GM20000 (cell line): ENCODE data around the gene CRACDL.

Experiments
- DNase-seq: peaks from one replicate; pipeline ENCODE4 v3.0.0; 2012; ENCODE audit warnings: low spot score
- TF ChIP-seq, protein P1 (sequence below): IDR thresholded peaks from 2 replicates; pipeline ENCODE4 v1.5.1; 2012; ENCODE audit warnings: mild to moderate bottlenecking, control low read depth; ENCODE audit errors: extremely low read depth, missing control alignments

CRACDL gene

DNA sequence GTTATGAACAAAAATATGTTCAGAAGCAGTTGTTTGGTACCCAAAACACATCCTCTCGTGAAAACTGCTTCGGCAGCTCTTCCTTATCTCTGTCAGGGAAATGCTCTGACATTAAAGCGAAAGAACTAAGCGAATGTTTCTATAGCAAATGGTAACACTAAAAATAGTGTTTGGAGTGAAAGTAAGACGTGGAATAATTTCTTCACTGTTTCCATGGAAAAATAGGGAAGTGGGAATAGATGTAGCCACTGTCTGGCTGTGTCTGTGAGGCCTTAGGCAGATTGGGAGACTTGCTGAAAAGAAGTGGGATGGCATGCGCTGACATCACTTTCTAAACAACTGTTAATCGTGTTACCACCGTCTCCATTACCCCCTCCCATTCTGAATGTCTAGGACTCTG is 11.5 kb upstream of the CRACDL start:
- TF ChIP-seq, protein P1, sequence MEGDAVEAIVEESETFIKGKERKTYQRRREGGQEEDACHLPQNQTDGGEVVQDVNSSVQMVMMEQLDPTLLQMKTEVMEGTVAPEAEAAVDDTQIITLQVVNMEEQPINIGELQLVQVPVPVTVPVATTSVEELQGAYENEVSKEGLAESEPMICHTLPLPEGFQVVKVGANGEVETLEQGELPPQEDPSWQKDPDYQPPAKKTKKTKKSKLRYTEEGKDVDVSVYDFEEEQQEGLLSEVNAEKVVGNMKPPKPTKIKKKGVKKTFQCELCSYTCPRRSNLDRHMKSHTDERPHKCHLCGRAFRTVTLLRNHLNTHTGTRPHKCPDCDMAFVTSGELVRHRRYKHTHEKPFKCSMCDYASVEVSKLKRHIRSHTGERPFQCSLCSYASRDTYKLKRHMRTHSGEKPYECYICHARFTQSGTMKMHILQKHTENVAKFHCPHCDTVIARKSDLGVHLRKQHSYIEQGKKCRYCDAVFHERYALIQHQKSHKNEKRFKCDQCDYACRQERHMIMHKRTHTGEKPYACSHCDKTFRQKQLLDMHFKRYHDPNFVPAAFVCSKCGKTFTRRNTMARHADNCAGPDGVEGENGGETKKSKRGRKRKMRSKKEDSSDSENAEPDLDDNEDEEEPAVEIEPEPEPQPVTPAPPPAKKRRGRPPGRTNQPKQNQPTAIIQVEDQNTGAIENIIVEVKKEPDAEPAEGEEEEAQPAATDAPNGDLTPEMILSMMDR = no peak
- DNase-seq = no peak

DNA sequence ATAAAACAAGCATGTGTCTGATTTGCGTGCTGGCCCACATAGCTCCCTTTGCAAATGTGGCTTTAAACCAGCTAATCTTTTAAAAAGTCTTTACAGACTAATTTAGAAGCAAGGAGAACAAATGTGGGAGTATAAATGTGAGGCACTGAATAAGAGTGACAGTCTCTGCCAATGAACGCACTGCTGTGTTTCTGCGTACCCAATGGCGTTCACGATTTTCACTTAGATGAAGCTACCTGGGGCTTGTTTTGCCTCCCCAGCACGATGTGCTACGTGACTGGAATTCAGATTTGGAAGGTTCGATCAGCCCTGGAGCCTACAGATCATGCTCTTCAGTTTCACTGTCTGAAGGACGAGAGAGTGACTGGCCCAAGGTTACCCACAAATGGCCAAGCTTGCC is 10.8 kb upstream of the CRACDL start:
- DNase-seq = no peak
- TF ChIP-seq, protein P1 = no peak

DNA sequence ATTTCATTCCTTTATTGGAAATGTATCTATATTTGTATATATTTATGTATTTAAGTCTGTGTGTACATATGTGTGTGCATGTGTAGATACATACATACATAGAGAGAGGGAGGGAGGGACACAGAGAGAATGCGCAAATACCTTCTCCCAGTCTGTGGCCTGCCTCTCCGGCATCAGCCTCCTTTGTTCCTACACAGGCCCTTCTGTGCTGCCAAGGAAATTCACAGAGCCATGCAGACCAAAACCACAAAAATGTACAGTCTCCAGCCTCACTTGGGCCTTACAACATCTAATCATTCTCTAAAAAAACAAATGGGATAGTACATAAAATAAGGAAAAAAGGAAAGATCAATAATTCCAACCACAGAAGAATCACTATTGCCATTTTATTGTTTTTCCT is 8.8 kb upstream of the CRACDL start:
- no peak for DNase-seq
- TF ChIP-seq, protein P1 = no peak

DNA sequence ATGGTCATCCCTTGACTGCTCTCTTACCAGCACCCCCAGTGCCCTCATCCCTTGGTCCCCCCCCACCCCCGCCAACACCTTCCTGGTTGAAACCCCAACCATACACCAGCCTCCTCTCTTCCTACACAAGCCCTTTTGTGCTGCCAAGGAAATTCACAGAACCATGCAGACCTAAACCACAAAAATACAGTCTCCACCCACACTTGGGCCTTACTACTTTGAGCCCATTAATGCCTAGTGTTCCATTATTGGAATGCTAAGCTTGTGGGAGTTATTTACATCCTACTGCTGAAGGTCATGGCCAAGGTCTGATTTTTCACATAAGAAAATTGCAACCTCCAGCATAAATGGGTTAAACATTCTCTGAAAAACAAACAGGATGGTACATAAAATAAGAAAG is 4.1 kb upstream of the CRACDL start:
- TF ChIP-seq, protein P1 = no peak
- no peak for DNase-seq

DNA sequence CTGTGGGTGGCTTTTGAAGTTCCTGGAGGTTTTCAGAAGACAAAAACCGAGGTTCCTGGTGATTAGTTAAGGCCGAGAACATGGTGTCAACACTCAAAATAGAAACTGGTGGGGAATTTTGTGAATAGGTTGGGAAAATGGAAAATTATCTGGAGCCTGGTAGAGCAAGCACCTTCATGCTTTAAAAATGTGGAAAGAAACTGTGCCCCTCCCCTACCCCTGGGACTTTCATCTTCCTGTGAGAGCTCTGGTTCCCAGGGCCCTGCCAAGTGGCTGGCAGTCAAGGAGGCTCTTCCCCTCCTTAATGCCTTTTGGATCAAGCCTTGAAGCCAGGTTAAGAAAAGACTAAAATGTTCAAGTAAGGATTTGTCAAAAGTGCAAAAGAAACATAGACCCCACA is 1.9 kb upstream of the CRACDL start:
- TF ChIP-seq, protein P1 = no peak
- no peak for DNase-seq

DNA sequence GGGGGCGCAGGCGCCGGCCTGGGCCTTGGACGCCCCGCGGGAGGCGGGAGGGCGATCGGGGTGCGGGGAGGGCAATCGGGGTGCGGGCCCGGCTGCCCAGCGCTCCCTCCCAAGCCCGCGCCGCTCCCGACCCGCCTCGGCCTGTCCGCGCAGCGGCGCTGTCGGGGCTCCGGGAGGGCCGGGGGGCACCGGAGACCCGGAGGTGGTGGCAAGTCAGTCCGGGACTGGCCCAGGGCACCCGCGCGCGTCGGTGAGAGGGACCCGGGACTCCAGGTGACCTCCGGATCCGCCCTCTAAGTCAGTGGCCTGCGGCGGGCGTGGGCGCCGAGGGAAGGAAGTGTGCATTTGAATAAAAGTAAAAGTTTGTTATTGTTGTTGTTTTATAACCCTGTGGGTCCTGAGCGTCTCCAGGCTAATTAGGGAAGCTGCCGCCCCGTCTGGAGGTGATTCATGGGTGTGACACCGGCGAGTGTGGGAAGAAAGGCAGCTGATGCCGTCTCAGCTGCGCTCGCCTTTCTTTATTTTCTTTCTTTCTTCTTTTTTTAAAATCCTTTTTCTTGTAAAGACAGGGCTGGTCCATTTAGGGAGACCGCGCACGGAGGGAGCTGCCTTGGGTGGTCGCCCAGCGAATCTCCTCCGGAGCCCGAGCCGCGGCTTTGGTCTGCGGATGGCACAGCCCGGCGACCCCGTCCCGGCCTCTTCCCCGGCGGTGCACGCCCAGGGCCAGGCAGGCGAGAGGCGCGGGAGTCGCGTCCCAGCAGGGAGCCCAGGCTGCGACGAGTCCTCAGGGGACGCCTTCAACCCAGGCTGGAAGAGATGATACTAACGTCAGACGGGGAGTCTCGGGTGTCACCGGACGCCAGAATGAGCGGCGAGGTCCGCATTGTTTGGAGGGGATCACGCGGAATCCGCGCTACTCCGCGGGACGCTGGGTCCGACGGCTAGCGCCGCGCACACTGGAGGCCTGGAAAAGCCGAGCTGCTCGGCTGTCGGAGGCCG is 627 bp upstream of the CRACDL start:
- DNase-seq = peak; percentile 53
- TF ChIP-seq, protein P1 = no peak

DNA sequence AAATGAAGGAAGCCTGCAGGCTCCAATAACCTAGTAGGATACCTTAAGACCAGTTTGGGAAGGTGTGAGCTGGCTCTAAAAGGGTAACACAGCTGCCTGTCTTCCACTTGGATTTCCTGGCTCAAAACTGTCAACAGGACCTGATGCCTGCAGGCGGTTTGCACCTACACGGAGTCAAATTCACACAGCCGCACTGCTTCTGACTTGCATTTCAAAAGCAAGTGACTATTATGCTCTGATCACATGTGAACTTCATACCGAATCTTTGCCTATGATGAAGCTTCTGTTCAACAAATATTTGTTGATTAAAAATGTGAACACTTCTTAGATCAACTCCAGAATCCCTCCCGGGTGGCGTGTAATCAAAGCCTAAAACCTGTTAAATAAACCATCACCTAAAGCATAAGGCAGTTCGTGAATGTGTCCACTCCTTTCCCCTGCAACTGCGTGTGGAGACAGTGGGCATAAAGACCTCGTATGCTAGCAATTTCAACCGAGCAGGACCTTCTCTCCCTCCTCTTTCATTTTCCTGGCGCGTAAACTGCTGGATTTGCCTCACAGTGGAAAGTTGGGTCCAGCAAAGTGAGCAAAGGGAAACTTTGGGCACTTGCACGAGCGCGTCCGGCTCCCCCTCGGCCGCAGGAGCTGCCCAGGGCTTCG is 784 bp downstream of the CRACDL start:
- TF ChIP-seq, protein P1 = no peak
- DNase-seq = peak; percentile 35
